Liver (tissue), 9 donors: Measurements from ENCODE around the gene PRRG4. TPM values are rescaled to one million over a fixed set of nuclear protein-coding genes. Genes with fewer than 3 reads are reported as not detected.
A peak's percentile ranks its signal among the peaks of the same experiment; 100 is the strongest.

Experiments
- DNase-seq: peaks from one replicate; pipeline ENCODE4 v3.0.0-alpha.2; 2017; ENCODE audit warnings: low spot score
- H3K27ac ChIP-seq, 2 donors: one replicate each; pipeline ENCODE4 v1.7.0; 2013; ENCODE audit warnings: inconsistent platforms in 2 of 2, low read length in 2 of 2, control low read depth in 1 of 2, low read depth in 1 of 2, mild to moderate bottlenecking in 1 of 2
- H3K27me3 ChIP-seq, 4 donors: one replicate each; pipeline versions ENCODE4 v1.6.1 to v1.7.0; 2013; ENCODE audit warnings: low read length in 3 of 4, inconsistent platforms in 1 of 4, mild to moderate bottlenecking in 1 of 4, moderate library complexity in 1 of 4; ENCODE audit not compliant: control insufficient read depth in 4 of 4, insufficient read depth in 4 of 4
- H3K36me3 ChIP-seq, 4 donors: one replicate each; pipeline versions ENCODE4 v1.6.1 to v1.7.0; 2013; ENCODE audit warnings: low read length in 3 of 4, mild to moderate bottlenecking in 3 of 4, low read depth in 1 of 4, moderate library complexity in 1 of 4; ENCODE audit not compliant: control insufficient read depth in 4 of 4, insufficient read depth in 3 of 4
- H3K4me1 ChIP-seq, 4 donors: one replicate each; pipeline versions ENCODE4 v1.6.1 to v1.7.0; 2013; ENCODE audit warnings: low read length in 3 of 4, mild to moderate bottlenecking in 3 of 4, moderate library complexity in 1 of 4; ENCODE audit not compliant: control insufficient read depth in 4 of 4, insufficient read depth in 4 of 4
- H3K4me3 ChIP-seq, 3 donors: one replicate each; pipeline versions ENCODE4 v1.6.1 to v1.7.0; 2013; ENCODE audit warnings: low read length in 3 of 3, control low read depth in 1 of 3, low read depth in 1 of 3, mild to moderate bottlenecking in 1 of 3
- H3K9ac ChIP-seq, 2 donors: one replicate each; pipeline ENCODE4 v1.7.0; 2013; ENCODE audit warnings: low read length in 2 of 2, mild to moderate bottlenecking in 2 of 2, moderate library complexity in 2 of 2, control low read depth in 1 of 2, low read depth in 1 of 2
- H3K9me3 ChIP-seq, 4 donors: one replicate each; pipeline versions ENCODE4 v1.6.1 to v1.7.0; 2013; ENCODE audit warnings: low read length in 3 of 4; ENCODE audit not compliant: control insufficient read depth in 4 of 4
- ATF3 ChIP-seq: IDR thresholded peaks from 2 replicates; pipeline ENCODE4 v1.6.1; 2016; ENCODE audit warnings: antibody characterized with exemption
- EGR1 ChIP-seq, 2 donors: IDR thresholded peaks; 2 replicates each; pipeline ENCODE4 v1.6.1; 2016 to 2018; ENCODE audit warnings: antibody characterized with exemption in 2 of 2, low read depth in 2 of 2
- FOXA1 ChIP-seq: IDR thresholded peaks from 2 replicates; pipeline ENCODE4 v1.6.1; 2016; ENCODE audit warnings: antibody characterized with exemption
- FOXA2 ChIP-seq: IDR thresholded peaks from 2 replicates; pipeline ENCODE4 v1.6.1; 2016; ENCODE audit warnings: antibody characterized with exemption
- GABPA ChIP-seq, 2 donors: IDR thresholded peaks in 1 of 2; conservative IDR thresholded peaks in 1 of 2; 2 replicates each; pipeline ENCODE4 v1.6.1; 2016; ENCODE audit warnings: antibody characterized with exemption in 2 of 2, mild to moderate bottlenecking in 1 of 2, moderate library complexity in 1 of 2
- HNF4A ChIP-seq, 2 donors: conservative IDR thresholded peaks; 2 replicates each; pipeline ENCODE4 v1.6.1; 2016; ENCODE audit warnings: antibody characterized with exemption in 2 of 2, mild to moderate bottlenecking in 2 of 2
- JUND ChIP-seq, 2 donors: IDR thresholded peaks; 2 replicates each; pipeline ENCODE4 v1.6.1; 2016; ENCODE audit warnings: antibody characterized with exemption in 2 of 2
- MAX ChIP-seq: IDR thresholded peaks from 2 replicates; pipeline ENCODE4 v1.6.1; 2016; ENCODE audit warnings: antibody characterized with exemption
- RAD21 ChIP-seq, 2 donors: IDR thresholded peaks; 2 replicates each; pipeline ENCODE4 v1.6.1; 2016; ENCODE audit warnings: antibody characterized with exemption in 2 of 2, mild to moderate bottlenecking in 2 of 2
- REST ChIP-seq: IDR thresholded peaks from 2 replicates; pipeline ENCODE4 v1.6.1; 2016; ENCODE audit warnings: antibody characterized with exemption, mild to moderate bottlenecking
- RXRA ChIP-seq, 2 donors: IDR thresholded peaks; 2 replicates each; pipeline ENCODE4 v1.6.1; 2017 to 2018; ENCODE audit warnings: antibody characterized with exemption in 2 of 2, mild to moderate bottlenecking in 1 of 2
- SP1 ChIP-seq: IDR thresholded peaks from 2 replicates; pipeline ENCODE4 v1.6.1; 2018; ENCODE audit warnings: antibody characterized with exemption, mild to moderate bottlenecking
- TAF1 ChIP-seq: conservative IDR thresholded peaks from 2 replicates; pipeline ENCODE4 v1.6.1; 2016; ENCODE audit warnings: antibody characterized with exemption, mild to moderate bottlenecking
- YY1 ChIP-seq: IDR thresholded peaks from 2 replicates; pipeline ENCODE4 v1.6.1; 2016; ENCODE audit warnings: antibody characterized with exemption, mild to moderate bottlenecking
- WGBS: extraction: QIAGEN DNeasy Blood & Tissue Kit; methylation state at CpG from one replicate; pipeline ENCODE4 v1.1.7; 2013; 5-methylcytosine and 5-hydroxymethylcytosine counted together
- polyA plus RNA-seq, 2 donors: library from polyadenylated mRNA; stranded (reverse) in 1 of 2; unstranded in 1 of 2; fragments of 200-250 nt in 1 of 2; fragments of >200 nt in 1 of 2; fragmentation: Nextera tagmentation in 1 of 2; extraction: Ambion mirVana in 1 of 2; gene quantifications; one replicate each; pipeline versions ENCODE4 v1.2.1 to v1.2.3, GENCODE V29; 2013 to 2015
- total RNA-seq, 2 donors: library from RNA; depleted of rRNA; stranded (reverse); fragments of >200 nt; gene quantifications; one replicate each; pipeline ENCODE4 v1.2.3, GENCODE V29; 2014
- TF ChIP-seq, protein P1 (sequence below): IDR thresholded peaks from 2 replicates; pipeline ENCODE4 v1.6.1; 2016; ENCODE audit warnings: antibody characterized with exemption
- TF ChIP-seq, protein P2 (sequence below): fragments of 150-350 bp; IDR thresholded peaks from 2 replicates; pipeline ENCODE4 v1.5.1; 2017; ENCODE audit warnings: improper control_type of control experiment, low read depth, low read length; ENCODE audit not compliant: missing input control
- donor health status: healthy.
- donor health status: healthy.
- donor health status: healthy.
- donor health status: healthy.
- donor health status: healthy.

Gene PRRG4
- total and polyA plus RNA-seq, 4 donors = 3.4 to 12.0 (median 5.9) TPM

GRCh38 chr11:32830796-32831195 is 1.1 kb downstream of the PRRG4 start:
- no peaks in the 10 kb centered on the region for H3K9me3 ChIP-seq
- H3K27me3 ChIP-seq = no peaks in the 10 kb centered on the region
- no peak for TF ChIP-seq JUND (IDR thresholded peaks at IDR 0.05)
- TF ChIP-seq MAX = no peak
- no peak for TF ChIP-seq YY1
- no peak for TF ChIP-seq EGR1 (IDR thresholded peaks at IDR 0.05; ENCODE audit: low read depth in 2 of 2)
- DNase-seq = no peak
- peaks cover 3 to 26% (median 11%) of the 10 kb centered on the region in 4 donors for H3K4me1 ChIP-seq
- H3K4me3 ChIP-seq = peak overlapping the region; percentile 45 to 93 (median 86)
- 37% methylated on average over 9 of the region's 9 CpGs for WGBS
- H3K9ac ChIP-seq = peak overlapping the region; percentile 53 to 71
- H3K27ac ChIP-seq = peak overlapping the region; percentile 93 to 95
- H3K36me3 ChIP-seq = peaks cover 0 to 5% (median 2%) of the 10 kb centered on the region in 4 donors

GRCh38 chr11:32831221-32831620 is 1.5 kb downstream of the PRRG4 start:
- TF ChIP-seq JUND (IDR thresholded peaks at IDR 0.05) (no peak), SP1 (peak; percentile 24), HNF4A (conservative IDR thresholded peaks at IDR 0.05) (no peak), ATF3 (no peak), FOXA1 (no peak), MAX (no peak), TAF1 (peak; percentile 18), FOXA2 (no peak), EGR1 (IDR thresholded peaks at IDR 0.05; ENCODE audit: low read depth in 2 of 2) (no peak), GABPA (IDR thresholded peaks at IDR 0.05 in 1 of 2, conservative IDR thresholded peaks at IDR 0.05 in 1 of 2) (no peak), YY1 (no peak)
- TF ChIP-seq, protein P1, sequence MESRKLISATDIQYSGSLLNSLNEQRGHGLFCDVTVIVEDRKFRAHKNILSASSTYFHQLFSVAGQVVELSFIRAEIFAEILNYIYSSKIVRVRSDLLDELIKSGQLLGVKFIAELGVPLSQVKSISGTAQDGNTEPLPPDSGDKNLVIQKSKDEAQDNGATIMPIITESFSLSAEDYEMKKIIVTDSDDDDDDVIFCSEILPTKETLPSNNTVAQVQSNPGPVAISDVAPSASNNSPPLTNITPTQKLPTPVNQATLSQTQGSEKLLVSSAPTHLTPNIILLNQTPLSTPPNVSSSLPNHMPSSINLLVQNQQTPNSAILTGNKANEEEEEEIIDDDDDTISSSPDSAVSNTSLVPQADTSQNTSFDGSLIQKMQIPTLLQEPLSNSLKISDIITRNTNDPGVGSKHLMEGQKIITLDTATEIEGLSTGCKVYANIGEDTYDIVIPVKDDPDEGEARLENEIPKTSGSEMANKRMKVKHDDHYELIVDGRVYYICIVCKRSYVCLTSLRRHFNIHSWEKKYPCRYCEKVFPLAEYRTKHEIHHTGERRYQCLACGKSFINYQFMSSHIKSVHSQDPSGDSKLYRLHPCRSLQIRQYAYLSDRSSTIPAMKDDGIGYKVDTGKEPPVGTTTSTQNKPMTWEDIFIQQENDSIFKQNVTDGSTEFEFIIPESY = no peak
- 42% methylated on average over 3 of the region's 3 CpGs for WGBS
- peaks cover 3 to 26% (median 11%) of the 10 kb centered on the region in 4 donors for H3K4me1 ChIP-seq
- peaks cover 0 to 5% (median 3%) of the 10 kb centered on the region in 4 donors for H3K36me3 ChIP-seq
- H3K4me3 ChIP-seq = peak overlapping the region in 2 of 3 donors; percentile 86 to 93
- no peaks in the 10 kb centered on the region for H3K27me3 ChIP-seq
- no peaks in the 10 kb centered on the region for H3K9me3 ChIP-seq
- H3K27ac ChIP-seq = peak overlapping the region; percentile 93 to 95
- DNase-seq = no peak
- H3K9ac ChIP-seq = peak overlapping the region; percentile 1 to 53

- H3K9ac ChIP-seq = no peak overlapping the region
- no peaks in the 10 kb centered on the region for H3K9me3 ChIP-seq
- H3K4me3 ChIP-seq = no peak overlapping the region
- peaks cover 2 to 29% (median 11%) of the 10 kb centered on the region in 4 donors for H3K4me1 ChIP-seq
- H3K27me3 ChIP-seq = no peaks in the 10 kb centered on the region
- DNase-seq = no peak
- WGBS = 93% methylated on average over 1 of the region's 1 CpG
- peaks cover 0 to 14% (median 2%) of the 10 kb centered on the region in 4 donors for H3K36me3 ChIP-seq
- H3K27ac ChIP-seq = no peak overlapping the region
- TF ChIP-seq YY1 (no peak), ATF3 (no peak), REST (no peak), HNF4A (conservative IDR thresholded peaks at IDR 0.05) (no peak), FOXA2 (no peak), MAX (no peak), JUND (IDR thresholded peaks at IDR 0.05) (no peak), TAF1 (no peak), RXRA (IDR thresholded peaks at IDR 0.05) (no peak), RAD21 (IDR thresholded peaks at IDR 0.05) (no peak)
- TF ChIP-seq, protein P2, sequence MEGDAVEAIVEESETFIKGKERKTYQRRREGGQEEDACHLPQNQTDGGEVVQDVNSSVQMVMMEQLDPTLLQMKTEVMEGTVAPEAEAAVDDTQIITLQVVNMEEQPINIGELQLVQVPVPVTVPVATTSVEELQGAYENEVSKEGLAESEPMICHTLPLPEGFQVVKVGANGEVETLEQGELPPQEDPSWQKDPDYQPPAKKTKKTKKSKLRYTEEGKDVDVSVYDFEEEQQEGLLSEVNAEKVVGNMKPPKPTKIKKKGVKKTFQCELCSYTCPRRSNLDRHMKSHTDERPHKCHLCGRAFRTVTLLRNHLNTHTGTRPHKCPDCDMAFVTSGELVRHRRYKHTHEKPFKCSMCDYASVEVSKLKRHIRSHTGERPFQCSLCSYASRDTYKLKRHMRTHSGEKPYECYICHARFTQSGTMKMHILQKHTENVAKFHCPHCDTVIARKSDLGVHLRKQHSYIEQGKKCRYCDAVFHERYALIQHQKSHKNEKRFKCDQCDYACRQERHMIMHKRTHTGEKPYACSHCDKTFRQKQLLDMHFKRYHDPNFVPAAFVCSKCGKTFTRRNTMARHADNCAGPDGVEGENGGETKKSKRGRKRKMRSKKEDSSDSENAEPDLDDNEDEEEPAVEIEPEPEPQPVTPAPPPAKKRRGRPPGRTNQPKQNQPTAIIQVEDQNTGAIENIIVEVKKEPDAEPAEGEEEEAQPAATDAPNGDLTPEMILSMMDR = no peak
Measured at GRCh38 chr11:32833921-32834320, 4.2 kb downstream of the PRRG4 start.
